Peyer's patch (tissue), 4 donors: ENCODE measurements around the gene DDAH1.

ENCODE experiments used
- CTCF ChIP-seq, 6 experiments: fragments of 450-650 bp in 4 of 6; fragments of 200-600 bp in 2 of 6; sonication (generic) in 1 of 6; IDR thresholded peaks; one replicate each; pipeline ENCODE4 v1.5.1; 2017 to 2019; ENCODE audit warnings: antibody characterized with exemption in 6 of 6, mild to moderate bottlenecking in 3 of 6, moderate library complexity in 1 of 6
- POLR2A ChIP-seq, 2 donors: fragments of 450-650 bp; IDR thresholded peaks; one replicate each; pipeline ENCODE4 v1.5.1; 2017; ENCODE audit warnings: antibody characterized with exemption in 2 of 2, mild to moderate bottlenecking in 2 of 2, moderate library complexity in 2 of 2

GRCh38 chr1:85440612-85441011 lies 24.3 kb downstream of the DDAH1 start:
- TF ChIP-seq CTCF (IDR thresholded peaks at IDR 0.05) (no peak), POLR2A (IDR thresholded peaks at IDR 0.05) (no peak)
